Germinal center (tissue), 1 donor: Measurements from ENCODE around the gene PTTG2.
"Not testable (repeated sequence)": the region's sequence is repeated elsewhere in the genome, so short reads cannot be mapped to it uniquely, and the experiment has no call there.

Experiments
- DNase-seq: peaks from one replicate; pipeline ENCODE4 v3.0.0; 2012; ENCODE audit warnings: mixed read lengths, low spot score

The PTTG2 gene

GRCh38 chr4:37958932-37959331, 1.3 kb upstream of the PTTG2 start:
- DNase-seq: no peak

GRCh38 chr4:37960679-37961450, 667 bp downstream of the PTTG2 start:
- no peak for DNase-seq

- no peak for DNase-seq
Observed at GRCh38 chr4:37964734-37965457, 4.7 kb downstream of the PTTG2 start.

GRCh38 chr4:37966044-37966443, 5.8 kb downstream of the PTTG2 start:
- no peak for DNase-seq

GRCh38 chr4:37967736-37968135, 7.5 kb downstream of the PTTG2 start:
- DNase-seq: no peak

GRCh38 chr4:37968747-37969146, 8.5 kb downstream of the PTTG2 start:
- no peak for DNase-seq

GRCh38 chr4:37970702-37971101, 10.5 kb downstream of the PTTG2 start:
- DNase-seq: peak; percentile 78

GRCh38 chr4:37971202-37971601, 11.0 kb downstream of the PTTG2 start:
- no peak for DNase-seq

GRCh38 chr4:37973441-37973840, 13.2 kb downstream of the PTTG2 start:
- DNase-seq: no peak

GRCh38 chr4:37975321-37975822, 15.2 kb downstream of the PTTG2 start:
- DNase-seq: not testable (repeated sequence)

GRCh38 chr4:37976507-37976906, 16.3 kb downstream of the PTTG2 start:
- peak; percentile 11 for DNase-seq

- DNase-seq: peak; percentile 89
Observed at GRCh38 chr4:37976991-37977470, 16.8 kb downstream of the PTTG2 start.

- DNase-seq: peak; percentile 67
Observed at GRCh38 chr4:37977471-37978247, 17.5 kb downstream of the PTTG2 start.

- DNase-seq: peak; percentile 18
Observed at GRCh38 chr4:37978248-37978924, 18.2 kb downstream of the PTTG2 start.

GRCh38 chr4:37980246-37980645, 20.0 kb downstream of the PTTG2 start:
- DNase-seq: no peak

GRCh38 chr4:37981425-37981824, 21.2 kb downstream of the PTTG2 start:
- DNase-seq: no peak

- no peak for DNase-seq
Observed at GRCh38 chr4:37981844-37982720, 21.9 kb downstream of the PTTG2 start.

GRCh38 chr4:37982736-37983135, 22.5 kb downstream of the PTTG2 start:
- no peak for DNase-seq

- no peak for DNase-seq
Observed at GRCh38 chr4:37983951-37984350, 23.8 kb downstream of the PTTG2 start.

GRCh38 chr4:37985730-37986275, 25.6 kb downstream of the PTTG2 start:
- DNase-seq: no peak
